Metanephros (tissue), 2 donors: ENCODE results near the gene ZNF682. TPM values are rescaled to one million over a fixed set of nuclear protein-coding genes. Genes with fewer than 3 reads are reported as not detected.

Experiments
- small RNA-seq: library from RNA; depleted of rRNA; stranded (forward); fragments of <200 nt; gene quantifications from one replicate; pipeline ENCODE3, GENCODE V24; 2014; ENCODE audit warnings: low replicate concordance
- total RNA-seq: library from RNA; depleted of rRNA; stranded (reverse); fragments of >200 nt; gene quantifications from one replicate; pipeline ENCODE4 v1.2.3, GENCODE V29; 2014

ZNF682 gene
- total RNA-seq: 11.8 TPM

DNA sequence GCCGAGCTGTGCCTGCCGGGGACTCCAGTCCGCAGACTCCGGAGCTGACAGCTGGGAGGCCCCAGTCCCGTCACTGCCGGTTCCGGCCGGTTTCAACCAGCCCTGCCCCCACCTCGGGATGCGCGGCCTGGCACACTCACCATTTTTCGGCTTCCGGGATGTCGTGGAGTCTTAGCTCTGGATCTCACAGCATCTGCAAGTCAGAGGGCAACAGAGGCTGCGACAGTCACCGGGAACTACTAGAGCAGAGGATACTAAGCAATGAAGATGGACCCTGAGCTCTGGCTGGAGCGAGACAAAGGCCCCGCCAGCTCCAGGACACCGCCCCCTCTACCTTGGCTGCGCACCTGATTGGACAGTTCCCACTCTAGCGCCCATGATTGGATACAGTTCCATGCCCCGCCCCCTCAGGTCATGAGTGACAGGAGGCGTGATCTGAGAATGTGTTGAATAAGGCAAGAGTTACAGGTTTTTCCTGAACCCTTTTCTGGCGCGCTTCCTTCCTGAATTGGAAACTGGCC, at the start of gene ZNF682:
ZNF682 (minus strand) TSS at position 303 of the 521 bp plus-strand sequence; CDS start at position 143, 160 bp downstream.

DNA sequence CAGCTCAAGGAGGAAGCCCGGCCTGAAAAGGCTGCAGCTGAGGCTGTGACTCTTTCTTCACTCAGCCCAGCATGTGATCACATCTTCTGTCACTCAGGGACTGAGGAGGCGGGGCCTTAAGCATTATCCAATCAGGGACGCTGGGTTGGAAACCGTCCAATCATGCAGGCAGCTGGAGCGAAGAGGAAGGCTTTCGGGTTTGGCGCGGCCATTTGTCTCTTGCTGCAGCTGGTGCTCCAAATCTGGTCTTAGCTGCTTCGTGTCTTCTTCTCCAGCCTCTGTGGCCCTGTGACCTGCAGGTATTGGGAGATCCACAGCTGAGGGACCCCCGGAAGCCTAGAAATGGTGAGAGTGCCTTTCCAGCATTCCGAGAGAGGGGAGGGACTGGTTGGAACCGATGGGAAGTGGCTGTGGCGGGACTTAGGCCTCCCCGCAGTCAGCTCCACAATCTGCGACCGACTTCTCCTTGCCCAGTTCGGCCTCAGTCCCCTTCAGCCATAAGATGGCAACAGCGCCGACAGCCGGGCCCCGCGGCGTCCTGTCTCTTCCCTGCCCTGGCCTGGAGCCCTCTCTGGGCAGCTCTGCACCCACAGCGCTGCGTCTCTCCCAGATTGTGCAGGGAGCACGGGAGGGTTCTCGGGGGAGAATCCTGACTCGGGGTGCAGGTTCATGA, 38.6 kb upstream of the ZNF682 start, which contains the start of gene ZNF90:
ZNF90 (plus strand) TSS at position 210 of the 673 bp plus-strand sequence; CDS start at position 343, 133 bp downstream.

Small RNA genes within 50 kb of the gene (small RNA-seq; reads per million reads assigned to genes)
- not detected for gene AC006539.3

Other genes starting within 250 kb of the ZNF682 start
- gene ZNF506, start 217.8 kb downstream of the ZNF682 start, total RNA-seq: 59.4 TPM
- gene ZNF253, start 173.6 kb downstream of the ZNF682 start, total RNA-seq: 12.7 TPM
- gene ZNF93, start 138.6 kb downstream of the ZNF682 start, total RNA-seq: 21.4 TPM
- 12.1 TPM for gene ZNF90, start 38.5 kb upstream of the ZNF682 start, total RNA-seq
- gene ZNF486, start 127.7 kb upstream of the ZNF682 start, total RNA-seq: 28.2 TPM